Mesenchymal stem cell (in vitro differentiated cells and primary cell): ENCODE measurements around the gene NRM.
"Not testable (repeated sequence)": the region's sequence is repeated elsewhere in the genome, so short reads cannot be mapped to it uniquely, and the experiment has no call there.

ENCODE experiments used
- DNase-seq: peaks from one replicate; pipeline ENCODE4 v3.0.0-alpha.2; 2013
- H2AFZ ChIP-seq: one replicate; pipeline ENCODE4 v1.6.1; 2013; ENCODE audit warnings: low read depth, mild to moderate bottlenecking, control low read depth, inconsistent platforms, low read length, moderate library complexity
- H2AK5ac ChIP-seq: 2 replicates; pipeline ENCODE4 v1.6.1; 2013; ENCODE audit warnings: low read length, moderate library complexity, mild to moderate bottlenecking, inconsistent platforms; ENCODE audit not compliant: severe bottlenecking
- H2BK120ac ChIP-seq: one replicate; pipeline ENCODE4 v1.6.1; 2013; ENCODE audit warnings: low read depth, mild to moderate bottlenecking, inconsistent platforms, low read length, moderate library complexity
- H2BK12ac ChIP-seq, 2 experiments: one replicate each; pipeline ENCODE4 v1.6.1; 2013; ENCODE audit warnings: inconsistent platforms in 2 of 2, low read length in 2 of 2, mild to moderate bottlenecking in 2 of 2, moderate library complexity in 2 of 2, control low read depth in 1 of 2
- H2BK15ac ChIP-seq: one replicate; pipeline ENCODE4 v1.6.1; 2013; ENCODE audit warnings: mild to moderate bottlenecking, low read depth, inconsistent platforms; ENCODE audit not compliant: poor library complexity, severe bottlenecking
- H2BK5ac ChIP-seq: 2 replicates; pipeline ENCODE4 v1.6.1; 2013; ENCODE audit warnings: low read depth, mild to moderate bottlenecking, low read length, control low read depth, inconsistent platforms; ENCODE audit not compliant: poor library complexity, severe bottlenecking
- H3K14ac ChIP-seq, 2 experiments: one replicate each; pipeline ENCODE4 v1.6.1; 2013; ENCODE audit warnings: inconsistent platforms in 2 of 2, low read length in 2 of 2, control low read depth in 1 of 2, mild to moderate bottlenecking in 1 of 2, moderate library complexity in 1 of 2
- H3K18ac ChIP-seq, 2 experiments: one replicate each; pipeline ENCODE4 v1.6.1; 2013; ENCODE audit warnings: inconsistent platforms in 2 of 2, low read length in 2 of 2, control low read depth in 1 of 2, low read depth in 1 of 2, mild to moderate bottlenecking in 1 of 2
- H3K23ac ChIP-seq, 2 experiments: one replicate each; pipeline ENCODE4 v1.6.1; 2013; ENCODE audit warnings: inconsistent platforms in 2 of 2, low read length in 2 of 2, mild to moderate bottlenecking in 2 of 2, moderate library complexity in 2 of 2, control low read depth in 1 of 2
- H3K27ac ChIP-seq: 2 replicates; pipeline ENCODE4 v1.5.1; 2013; ENCODE audit warnings: mild to moderate bottlenecking, moderate library complexity, low read length, control low read depth, inconsistent platforms; ENCODE audit not compliant: poor library complexity, severe bottlenecking
- H3K27me3 ChIP-seq, 2 experiments: 2 replicates each; pipeline versions ENCODE4 v1.6.1 to v1.7.0; 2013; ENCODE audit warnings: low read length in 2 of 2, mild to moderate bottlenecking in 2 of 2, moderate library complexity in 2 of 2, control low read depth in 1 of 2, inconsistent platforms in 1 of 2; ENCODE audit not compliant: control insufficient read depth in 1 of 2, insufficient read depth in 1 of 2
- H3K36me3 ChIP-seq, 2 experiments: 2 replicates each; pipeline versions ENCODE4 v1.6.1 to v1.7.0; 2013; ENCODE audit warnings: low read length in 2 of 2, control low read depth in 1 of 2, inconsistent platforms in 1 of 2, low read depth in 1 of 2, mild to moderate bottlenecking in 1 of 2; ENCODE audit not compliant: insufficient read depth in 2 of 2, control insufficient read depth in 1 of 2
- H3K4ac ChIP-seq, 2 experiments: one replicate each; pipeline ENCODE4 v1.6.1; 2013; ENCODE audit warnings: inconsistent platforms in 2 of 2, low read length in 2 of 2, mild to moderate bottlenecking in 2 of 2, moderate library complexity in 2 of 2, control low read depth in 1 of 2, low read depth in 1 of 2
- H3K4me1 ChIP-seq: 2 replicates; pipeline ENCODE4 v1.6.1; 2013; ENCODE audit warnings: low read depth, low read length, control low read depth; ENCODE audit not compliant: control insufficient read depth, insufficient read depth
- H3K4me2 ChIP-seq: 2 replicates; pipeline ENCODE4 v1.6.1; 2013; ENCODE audit warnings: low read length, mild to moderate bottlenecking, inconsistent platforms; ENCODE audit not compliant: poor library complexity, severe bottlenecking
- H3K4me3 ChIP-seq, 2 experiments: 2 replicates each; pipeline versions ENCODE4 v1.5.1 to v1.7.0; 2013; ENCODE audit warnings: low read length in 2 of 2, mild to moderate bottlenecking in 2 of 2, control low read depth in 1 of 2, low read depth in 1 of 2; ENCODE audit not compliant: insufficient read depth in 1 of 2
- H3K79me1 ChIP-seq: replicated peaks from 2 replicates; pipeline ENCODE4 v1.6.1; 2013; ENCODE audit warnings: mild to moderate bottlenecking, control low read depth, low read length, inconsistent platforms; ENCODE audit not compliant: poor library complexity, severe bottlenecking
- H3K9ac ChIP-seq: 2 replicates; pipeline ENCODE4 v1.7.0; 2013; ENCODE audit warnings: mild to moderate bottlenecking, low read length, moderate library complexity
- H3K9me3 ChIP-seq: 2 replicates; pipeline ENCODE4 v1.7.0; 2013; ENCODE audit warnings: mild to moderate bottlenecking, low read length; ENCODE audit not compliant: control insufficient read depth
- H4K8ac ChIP-seq: one replicate; pipeline ENCODE4 v1.6.1; 2013; ENCODE audit warnings: inconsistent platforms, mild to moderate bottlenecking, low read length, moderate library complexity
- H4K91ac ChIP-seq: one replicate; pipeline ENCODE4 v1.6.1; 2013; ENCODE audit warnings: mild to moderate bottlenecking, low read length, inconsistent platforms
- WGBS: methylation state at CpG from one replicate; pipeline ENCODE4 v1.1.7; 2013; ENCODE audit warnings: mixed read lengths; 5-methylcytosine and 5-hydroxymethylcytosine counted together

The NRM gene

DNA sequence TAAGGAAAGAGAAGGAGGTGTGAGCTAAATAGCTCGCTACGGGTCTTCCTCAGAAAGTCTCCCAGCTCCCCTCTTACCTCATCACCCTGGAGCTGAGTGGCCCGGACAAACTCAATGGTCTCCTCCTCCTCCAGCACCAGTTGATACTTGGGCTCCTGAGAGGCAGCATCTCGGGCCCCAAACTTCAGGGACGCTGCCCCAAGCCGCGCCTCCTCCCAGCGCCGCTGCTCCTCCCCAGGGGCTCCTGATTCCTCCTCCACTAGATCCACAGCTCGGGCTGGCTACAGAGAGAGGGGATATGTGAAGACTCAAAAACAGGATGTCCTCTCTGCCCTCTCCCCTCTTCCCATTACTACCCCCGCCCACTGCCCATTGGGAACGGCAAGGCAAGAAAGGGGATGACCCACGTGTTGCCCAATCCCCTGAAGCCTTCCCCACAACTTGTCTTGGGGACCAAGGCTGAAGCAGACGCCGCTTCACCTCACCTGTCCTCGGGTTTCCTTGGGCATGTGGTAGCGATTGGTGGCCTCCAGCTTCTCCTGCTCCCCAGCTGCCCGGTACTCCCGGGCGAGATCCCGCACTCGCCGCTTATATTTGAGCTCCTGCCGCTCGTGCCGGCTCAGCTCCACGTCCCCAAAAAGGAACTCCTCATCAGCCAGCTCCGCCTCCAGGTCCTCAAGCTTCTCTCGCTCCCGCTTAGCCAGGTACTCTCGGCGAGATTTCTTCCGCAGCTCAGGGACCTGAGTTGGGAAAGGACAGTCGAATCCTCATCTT, 25.6 kb downstream of the NRM start:
- Histone ChIP-seq H3K4me3 (no peak overlapping the region), H3K9ac (no peak overlapping the region), H3K27me3 (no peaks in the 10 kb centered on the region), H2BK12ac (no peak overlapping the region), H2AFZ (no peak overlapping the region), H3K27ac (no peak overlapping the region), H2BK120ac (no peak overlapping the region), H2BK15ac (no peak overlapping the region), H4K8ac (no peak overlapping the region), H3K4me2 (no peak overlapping the region), H4K91ac (no peak overlapping the region), H3K4ac (no peak overlapping the region), H2BK5ac (no peak overlapping the region), H3K79me1 (peaks cover 28% of the 10 kb centered on the region), H3K36me3 (peaks cover 62 to 82% of the 10 kb centered on the region in 2 experiments), H3K4me1 (no peaks in the 10 kb centered on the region), H2AK5ac (no peak overlapping the region), H3K18ac (no peak overlapping the region), H3K23ac (no peak overlapping the region), H3K9me3 (no peaks in the 10 kb centered on the region), H3K14ac (no peak overlapping the region)
- no peak for DNase-seq
- 96% methylated on average over 30 of the region's 34 CpGs for WGBS

DNA sequence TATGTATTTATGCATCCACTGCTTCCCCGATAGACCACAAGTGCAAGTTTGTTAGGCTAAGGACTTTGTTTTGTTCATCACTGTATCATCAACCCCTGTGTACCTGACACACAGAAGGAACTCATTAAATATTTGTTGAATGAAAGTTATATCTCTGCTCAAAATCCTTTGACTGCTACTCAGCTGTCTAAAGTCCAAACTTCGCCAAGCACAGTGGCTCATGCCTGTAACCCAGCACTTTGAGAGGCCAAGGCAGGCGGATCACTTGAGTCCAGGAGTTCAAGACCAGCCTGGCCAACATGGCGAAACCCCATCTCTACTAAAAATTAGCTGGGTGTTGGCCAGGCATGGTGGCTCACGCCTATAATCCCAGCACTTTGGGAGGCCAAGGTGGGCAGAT, 32.9 kb downstream of the NRM start:
- H2AFZ ChIP-seq, H3K4ac ChIP-seq, H3K9me3 ChIP-seq, H3K27me3 ChIP-seq, H3K4me3 ChIP-seq, H4K8ac ChIP-seq, H3K9ac ChIP-seq, H2BK15ac ChIP-seq, H2AK5ac ChIP-seq, H2BK12ac ChIP-seq, H3K14ac ChIP-seq, H3K18ac ChIP-seq, H2BK5ac ChIP-seq, DNase-seq, H3K4me2 ChIP-seq, H3K23ac ChIP-seq, H2BK120ac ChIP-seq, H4K91ac ChIP-seq, H3K27ac ChIP-seq: not testable (repeated sequence)
- Histone ChIP-seq H3K79me1 (peaks cover 10% of the 10 kb centered on the region), H3K36me3 (peaks cover 86 to 94% of the 10 kb centered on the region in 2 experiments), H3K4me1 (peaks cover 14% of the 10 kb centered on the region)
- 94% methylated on average over 5 of the region's 5 CpGs for WGBS

DNA sequence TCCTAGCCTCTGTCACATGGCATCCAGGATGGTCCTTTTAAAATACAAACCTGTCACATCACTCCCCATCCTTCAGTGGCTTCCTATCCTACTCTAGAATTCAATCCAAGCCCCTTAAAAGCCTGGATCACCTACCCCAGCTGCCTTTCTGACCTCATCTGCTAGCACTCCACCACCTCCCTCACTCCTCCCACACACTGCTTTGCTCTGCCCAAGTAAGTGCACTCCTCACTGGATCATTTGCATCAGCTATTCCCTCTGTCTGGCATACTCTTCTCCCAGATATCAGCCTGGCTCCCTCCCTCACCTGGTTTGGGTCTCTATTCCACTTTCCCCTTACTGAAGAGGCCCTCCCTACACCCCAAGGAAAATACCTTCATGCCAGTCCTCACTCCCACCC, 33.3 kb downstream of the NRM start:
- Histone ChIP-seq H3K27me3 (no peaks in the 10 kb centered on the region), H3K4me3 (no peak overlapping the region), H2BK120ac (no peak overlapping the region), H3K9me3 (no peaks in the 10 kb centered on the region), H3K23ac (no peak overlapping the region), H3K18ac (no peak overlapping the region), H3K36me3 (peaks cover 86 to 94% of the 10 kb centered on the region in 2 experiments), H2BK5ac (no peak overlapping the region), H3K4me1 (peaks cover 14% of the 10 kb centered on the region), H3K79me1 (peaks cover 7% of the 10 kb centered on the region), H2AK5ac (no peak overlapping the region), H3K9ac (no peak overlapping the region), H2AFZ (no peak overlapping the region), H2BK15ac (no peak overlapping the region), H3K14ac (no peak overlapping the region), H3K27ac (no peak overlapping the region), H3K4ac (no peak overlapping the region), H4K91ac (no peak overlapping the region), H3K4me2 (no peak overlapping the region), H4K8ac (no peak overlapping the region), H2BK12ac (no peak overlapping the region)
- no peak for DNase-seq

DNA sequence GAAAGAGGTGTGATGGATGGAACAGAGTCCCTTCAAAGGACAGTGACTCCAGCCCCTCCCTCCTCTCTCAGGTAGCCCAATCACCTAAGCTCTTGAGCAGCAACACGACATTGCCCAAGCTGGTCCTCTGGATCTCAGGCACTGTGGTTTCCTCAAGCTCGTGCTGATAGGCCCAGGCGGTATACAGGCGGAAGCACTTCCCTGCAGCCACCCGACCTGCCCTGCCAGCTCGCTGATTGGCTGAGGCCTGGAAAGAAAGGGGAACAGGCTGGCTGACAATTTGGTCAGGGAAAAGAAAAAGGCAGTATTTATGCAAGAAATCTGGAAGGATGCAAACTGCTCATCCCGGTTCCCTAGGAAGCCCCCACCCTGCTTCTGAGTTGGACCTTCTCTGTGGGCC, 34.3 kb downstream of the NRM start:
- 91% methylated on average over 6 of the region's 7 CpGs for WGBS
- H3K27ac ChIP-seq: peak overlapping the region; percentile 34
- no peak overlapping the region for H4K91ac ChIP-seq
- no peak overlapping the region for H2AFZ ChIP-seq
- no peak overlapping the region for H2AK5ac ChIP-seq
- H3K18ac ChIP-seq: no peak overlapping the region
- peaks cover 14% of the 10 kb centered on the region for H3K4me1 ChIP-seq
- no peak overlapping the region for H2BK120ac ChIP-seq
- DNase-seq: no peak
- H2BK12ac ChIP-seq: no peak overlapping the region
- no peak overlapping the region for H3K4ac ChIP-seq
- no peak overlapping the region for H3K23ac ChIP-seq
- H3K9me3 ChIP-seq: no peaks in the 10 kb centered on the region
- no peak overlapping the region for H2BK5ac ChIP-seq
- no peak overlapping the region for H2BK15ac ChIP-seq
- H3K14ac ChIP-seq: no peak overlapping the region
- H3K36me3 ChIP-seq: peaks cover 82 to 94% of the 10 kb centered on the region in 2 experiments
- H3K9ac ChIP-seq: no peak overlapping the region
- H3K4me2 ChIP-seq: no peak overlapping the region
- no peaks in the 10 kb centered on the region for H3K27me3 ChIP-seq
- H3K4me3 ChIP-seq: no peak overlapping the region
- no peak overlapping the region for H4K8ac ChIP-seq
- H3K79me1 ChIP-seq: peaks cover 3% of the 10 kb centered on the region
